ENCODE data around the gene DLX6. TPM values are rescaled to one million over a fixed set of nuclear protein-coding genes. Genes with fewer than 3 reads are reported as not detected.

The DLX6 gene
- total and polyA plus RNA-seq, 4 donors: 0.17 TPM; not detected in 3

DNA sequence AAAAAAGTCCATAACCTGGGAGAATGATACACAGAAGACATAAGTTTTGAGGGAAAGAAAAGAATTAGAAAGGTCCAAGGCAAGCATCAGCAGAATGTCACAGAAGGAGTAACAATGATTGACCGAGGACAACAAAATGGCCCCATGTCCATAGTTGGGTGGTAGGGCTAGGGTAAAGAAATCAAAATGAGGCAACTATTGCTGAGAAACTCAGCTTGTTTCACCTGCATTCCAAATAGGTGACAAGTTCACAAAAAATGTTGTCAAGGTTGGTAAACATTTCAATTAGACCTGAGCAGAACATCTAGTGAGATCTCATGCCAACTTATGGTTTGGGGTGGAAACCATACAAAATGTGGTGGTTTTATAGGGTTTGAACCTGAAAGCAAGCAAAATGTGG, 22.8 kb upstream of the DLX6 start:
- DNase-seq (ENCODE audit: low read depth in 4 of 6, low spot score in 6 of 6): no peak
- Histone ChIP-seq H3K9me3 (ENCODE audit: control insufficient read depth, insufficient read depth, low read length) (no peaks in the 10 kb centered on the region), H3K4me3 (ENCODE audit: low read depth, low read length) (no peak overlapping the region), H3K36me3 (ENCODE audit: control insufficient read depth, insufficient read depth, low read length) (no peaks in the 10 kb centered on the region), H3K27ac (ENCODE audit: low read depth, low read length) (no peak overlapping the region), H3K27me3 (ENCODE audit: control insufficient read depth, insufficient read depth, low read length) (peaks cover 26% of the 10 kb centered on the region), H3K4me1 (ENCODE audit: control insufficient read depth, insufficient read depth, low read length) (no peaks in the 10 kb centered on the region)
- 100% methylated on average over 1 of the region's 1 CpG for WGBS (ENCODE audit: insufficient coverage)

- peaks cover 54% of the 10 kb centered on the region for H3K27me3 ChIP-seq (ENCODE audit: control insufficient read depth, insufficient read depth, low read length)
- H3K4me1 ChIP-seq (ENCODE audit: control insufficient read depth, insufficient read depth, low read length): no peaks in the 10 kb centered on the region
- H3K4me3 ChIP-seq (ENCODE audit: low read depth, low read length): no peak overlapping the region
- no peaks in the 10 kb centered on the region for H3K36me3 ChIP-seq (ENCODE audit: control insufficient read depth, insufficient read depth, low read length)
- DNase-seq (ENCODE audit: low read depth in 4 of 6, low spot score in 6 of 6): no peak
- no peaks in the 10 kb centered on the region for H3K9me3 ChIP-seq (ENCODE audit: control insufficient read depth, insufficient read depth, low read length)
- WGBS (ENCODE audit: insufficient coverage): no CpG with 5 or more reads among the region's 1 CpG
- H3K27ac ChIP-seq (ENCODE audit: low read depth, low read length): no peak overlapping the region
Measured at GRCh38 chr7:96985992-96986391, 19.4 kb upstream of the DLX6 start.

GRCh38 chr7:96986901-96987300, 18.5 kb upstream of the DLX6 start:
- peaks cover 61% of the 10 kb centered on the region for H3K27me3 ChIP-seq (ENCODE audit: control insufficient read depth, insufficient read depth, low read length)
- no peaks in the 10 kb centered on the region for H3K36me3 ChIP-seq (ENCODE audit: control insufficient read depth, insufficient read depth, low read length)
- DNase-seq (ENCODE audit: low read depth in 4 of 6, low spot score in 6 of 6): no peak
- no peak overlapping the region for H3K4me3 ChIP-seq (ENCODE audit: low read depth, low read length)
- no peaks in the 10 kb centered on the region for H3K4me1 ChIP-seq (ENCODE audit: control insufficient read depth, insufficient read depth, low read length)
- no peaks in the 10 kb centered on the region for H3K9me3 ChIP-seq (ENCODE audit: control insufficient read depth, insufficient read depth, low read length)
- no peak overlapping the region for H3K27ac ChIP-seq (ENCODE audit: low read depth, low read length)
- no CpG with 5 or more reads among the region's 1 CpG for WGBS (ENCODE audit: insufficient coverage)

GRCh38 chr7:96987719-96988118, 17.6 kb upstream of the DLX6 start:
- H3K4me3 ChIP-seq (ENCODE audit: low read depth, low read length): no peak overlapping the region

DNA sequence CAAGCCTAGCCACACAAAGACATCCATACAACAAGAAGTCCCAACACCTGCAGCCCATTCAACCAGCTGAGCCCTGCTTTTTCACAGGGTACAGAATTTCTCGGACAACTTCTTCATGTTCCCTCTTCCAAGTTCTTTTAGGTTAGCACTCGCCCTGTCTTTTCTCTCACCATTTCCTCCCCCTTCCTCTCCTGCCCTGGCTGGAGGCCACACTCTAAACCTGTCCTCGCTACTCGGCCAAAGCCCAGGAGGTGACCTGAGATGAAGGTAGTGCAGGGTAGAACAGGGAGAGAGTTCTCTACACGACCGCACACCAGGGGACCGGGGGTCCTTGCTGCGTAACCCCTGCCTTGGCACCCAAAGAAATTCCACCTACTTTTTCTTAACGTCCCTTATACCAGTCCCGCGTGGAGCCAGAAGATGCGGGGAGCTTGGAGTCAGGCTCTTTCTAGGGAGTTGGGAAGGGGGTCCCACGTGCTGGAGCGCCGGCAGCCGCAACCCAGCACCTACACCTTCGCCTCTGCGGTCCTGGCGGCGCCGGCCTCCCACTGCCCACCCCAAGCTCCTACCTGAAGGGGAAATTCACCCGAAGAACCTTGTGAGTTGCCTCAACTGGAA, 16.0 kb upstream of the DLX6 start:
- WGBS (ENCODE audit: insufficient coverage): under 1% methylated on average over 12 of the region's 22 CpGs
- Histone ChIP-seq H3K4me1 (ENCODE audit: control insufficient read depth, insufficient read depth, low read length) (peaks cover 11% of the 10 kb centered on the region), H3K27me3 (ENCODE audit: control insufficient read depth, insufficient read depth, low read length) (peaks cover 83% of the 10 kb centered on the region), H3K4me3 (ENCODE audit: low read depth, low read length) (no peak overlapping the region), H3K27ac (ENCODE audit: low read depth, low read length) (no peak overlapping the region), H3K9me3 (ENCODE audit: control insufficient read depth, insufficient read depth, low read length) (no peaks in the 10 kb centered on the region), H3K36me3 (ENCODE audit: control insufficient read depth, insufficient read depth, low read length) (no peaks in the 10 kb centered on the region)
- no peak for DNase-seq (ENCODE audit: low read depth in 4 of 6, low spot score in 6 of 6)

More at GRCh38 chr7:96987719-96988118, 17.6 kb upstream of the DLX6 start:
- Histone ChIP-seq H3K9me3 (ENCODE audit: control insufficient read depth, insufficient read depth, low read length) (no peaks in the 10 kb centered on the region), H3K4me1 (ENCODE audit: control insufficient read depth, insufficient read depth, low read length) (peaks cover 6% of the 10 kb centered on the region), H3K27ac (ENCODE audit: low read depth, low read length) (no peak overlapping the region), H3K36me3 (ENCODE audit: control insufficient read depth, insufficient read depth, low read length) (no peaks in the 10 kb centered on the region), H3K27me3 (ENCODE audit: control insufficient read depth, insufficient read depth, low read length) (peaks cover 68% of the 10 kb centered on the region)
- no peak for DNase-seq (ENCODE audit: low read depth in 4 of 6, low spot score in 6 of 6)

GRCh38 chr7:96989859-96990317, 15.5 kb upstream of the DLX6 start:
- peak in 2 of 6 donors; percentile 12 to 17 for DNase-seq (ENCODE audit: low read depth in 4 of 6, low spot score in 6 of 6)
- no peak overlapping the region for H3K4me3 ChIP-seq (ENCODE audit: low read depth, low read length)
- H3K36me3 ChIP-seq (ENCODE audit: control insufficient read depth, insufficient read depth, low read length): no peaks in the 10 kb centered on the region
- peaks cover 85% of the 10 kb centered on the region for H3K27me3 ChIP-seq (ENCODE audit: control insufficient read depth, insufficient read depth, low read length)
- H3K27ac ChIP-seq (ENCODE audit: low read depth, low read length): no peak overlapping the region
- H3K9me3 ChIP-seq (ENCODE audit: control insufficient read depth, insufficient read depth, low read length): no peaks in the 10 kb centered on the region
- WGBS (ENCODE audit: insufficient coverage): 0% methylated on average over 1 of the region's 8 CpGs
- H3K4me1 ChIP-seq (ENCODE audit: control insufficient read depth, insufficient read depth, low read length): peaks cover 11% of the 10 kb centered on the region

- Histone ChIP-seq H3K36me3 (ENCODE audit: control insufficient read depth, insufficient read depth, low read length) (no peaks in the 10 kb centered on the region), H3K27ac (ENCODE audit: low read depth, low read length) (no peak overlapping the region), H3K4me3 (ENCODE audit: low read depth, low read length) (no peak overlapping the region), H3K4me1 (ENCODE audit: control insufficient read depth, insufficient read depth, low read length) (peaks cover 11% of the 10 kb centered on the region), H3K9me3 (ENCODE audit: control insufficient read depth, insufficient read depth, low read length) (no peaks in the 10 kb centered on the region), H3K27me3 (ENCODE audit: control insufficient read depth, insufficient read depth, low read length) (peaks cover 93% of the 10 kb centered on the region)
- WGBS (ENCODE audit: insufficient coverage): 0% methylated on average over 2 of the region's 13 CpGs
- peak in 2 of 6 donors; percentile 25 to 27 for DNase-seq (ENCODE audit: low read depth in 4 of 6, low spot score in 6 of 6)
Measured at GRCh38 chr7:96991546-96992191, 13.7 kb upstream of the DLX6 start.

GRCh38 chr7:96992192-96993005, 13.0 kb upstream of the DLX6 start:
- DNase-seq (ENCODE audit: low read depth in 4 of 6, low spot score in 6 of 6): peak in 2 of 6 donors; percentile 12 to 30
- Histone ChIP-seq H3K4me1 (ENCODE audit: control insufficient read depth, insufficient read depth, low read length) (peaks cover 11% of the 10 kb centered on the region), H3K36me3 (ENCODE audit: control insufficient read depth, insufficient read depth, low read length) (no peaks in the 10 kb centered on the region), H3K27me3 (ENCODE audit: control insufficient read depth, insufficient read depth, low read length) (peaks cover 93% of the 10 kb centered on the region), H3K9me3 (ENCODE audit: control insufficient read depth, insufficient read depth, low read length) (no peaks in the 10 kb centered on the region), H3K27ac (ENCODE audit: low read depth, low read length) (no peak overlapping the region), H3K4me3 (ENCODE audit: low read depth, low read length) (no peak overlapping the region)
- under 1% methylated on average over 41 of the region's 47 CpGs for WGBS (ENCODE audit: insufficient coverage)

- Histone ChIP-seq H3K9me3 (ENCODE audit: control insufficient read depth, insufficient read depth, low read length) (no peaks in the 10 kb centered on the region), H3K27me3 (ENCODE audit: control insufficient read depth, insufficient read depth, low read length) (peaks cover 98% of the 10 kb centered on the region), H3K4me3 (ENCODE audit: low read depth, low read length) (no peak overlapping the region), H3K36me3 (ENCODE audit: control insufficient read depth, insufficient read depth, low read length) (no peaks in the 10 kb centered on the region), H3K27ac (ENCODE audit: low read depth, low read length) (no peak overlapping the region), H3K4me1 (ENCODE audit: control insufficient read depth, insufficient read depth, low read length) (peaks cover 14% of the 10 kb centered on the region)
- WGBS (ENCODE audit: insufficient coverage): 2% methylated on average over 18 of the region's 27 CpGs
- peak in 2 of 6 donors; percentile 9 to 57 for DNase-seq (ENCODE audit: low read depth in 4 of 6, low spot score in 6 of 6)
Measured at GRCh38 chr7:96993094-96993865, 12.1 kb upstream of the DLX6 start.
